ENCODE measurements around the gene SLAMF1. TPM values are rescaled to one million over a fixed set of nuclear protein-coding genes. Genes with fewer than 3 reads are reported as not detected.

Gene SLAMF1
- total RNA-seq, 1 donor from 2014 or later, result not detected

GRCh38 chr1:160607011-160607671 is 39.7 kb downstream of the SLAMF1 start:
- no peaks in the 10 kb centered on the region for H3K36me3 Mint-ChIP-seq
- H3K27me3 ChIP-seq, result no peaks in the 10 kb centered on the region
- H3K9me3 Mint-ChIP-seq, result peaks cover 22% of the 10 kb centered on the region
- H3K27ac Mint-ChIP-seq, result peak overlapping the region; percentile 92
- H3K4me1 ChIP-seq, result no peaks in the 10 kb centered on the region
- H3K79me2 ChIP-seq (ENCODE audit: low read depth), result no peaks in the 10 kb centered on the region
- H3K9ac ChIP-seq, result no peak overlapping the region
- peak; percentile 81 for TF ChIP-seq CTCF (IDR thresholded peaks at IDR 0.05)
- TF ChIP-seq EZH2 (IDR thresholded peaks at IDR 0.05), result no peak
- TF ChIP-seq EZH2phosphoT487 (IDR thresholded peaks at IDR 0.05), result no peak
- H4K20me1 ChIP-seq (ENCODE audit: low read depth), result no peaks in the 10 kb centered on the region
- peaks cover 5% of the 10 kb centered on the region for H3K9me3 ChIP-seq (ENCODE audit: low read depth)
- H3K4me3 ChIP-seq, result no peak overlapping the region
- H3K4me1 Mint-ChIP-seq, result peaks cover 23% of the 10 kb centered on the region
- H3K27me3 Mint-ChIP-seq (ENCODE audit: insufficient read depth, low read depth), result no peaks in the 10 kb centered on the region
- DNase-seq (ENCODE audit: low spot score), result peak; percentile 71
- H3K4me3 Mint-ChIP-seq, result no peak overlapping the region
- H2AFZ ChIP-seq (replicated peaks), result peak overlapping the region; percentile 89
- H3K4me2 ChIP-seq, result no peak overlapping the region
- H3F3A ChIP-seq (ENCODE audit: low read depth), result no peaks in the 10 kb centered on the region
- no peaks in the 10 kb centered on the region for H3K36me3 ChIP-seq
- no peak overlapping the region for H3K27ac ChIP-seq

- H3K36me3 ChIP-seq, result no peaks in the 10 kb centered on the region
- H3K4me3 Mint-ChIP-seq, result no peak overlapping the region
- no peak for TF ChIP-seq EZH2 (IDR thresholded peaks at IDR 0.05)
- TF ChIP-seq CTCF (IDR thresholded peaks at IDR 0.05), result no peak
- no peak for TF ChIP-seq EZH2phosphoT487 (IDR thresholded peaks at IDR 0.05)
- no peaks in the 10 kb centered on the region for H4K20me1 ChIP-seq (ENCODE audit: low read depth)
- peaks cover 23% of the 10 kb centered on the region for H3K4me1 Mint-ChIP-seq
- H3K9ac ChIP-seq, result no peak overlapping the region
- H3K27me3 ChIP-seq, result no peaks in the 10 kb centered on the region
- H3F3A ChIP-seq (ENCODE audit: low read depth), result no peaks in the 10 kb centered on the region
- peak overlapping the region; percentile 89 for H2AFZ ChIP-seq (replicated peaks)
- no peak overlapping the region for H3K4me3 ChIP-seq
- peak overlapping the region; percentile 92 for H3K27ac Mint-ChIP-seq
- H3K4me1 ChIP-seq, result no peaks in the 10 kb centered on the region
- no peaks in the 10 kb centered on the region for H3K79me2 ChIP-seq (ENCODE audit: low read depth)
- H3K9me3 Mint-ChIP-seq, result peaks cover 27% of the 10 kb centered on the region
- H3K27me3 Mint-ChIP-seq (ENCODE audit: insufficient read depth, low read depth), result no peaks in the 10 kb centered on the region
- no peaks in the 10 kb centered on the region for H3K36me3 Mint-ChIP-seq
- H3K4me2 ChIP-seq, result no peak overlapping the region
- no peak for DNase-seq (ENCODE audit: low spot score)
- peaks cover 5% of the 10 kb centered on the region for H3K9me3 ChIP-seq (ENCODE audit: low read depth)
- H3K27ac ChIP-seq, result no peak overlapping the region
Observed at GRCh38 chr1:160606611-160607010, 40.2 kb downstream of the SLAMF1 start.

GRCh38 chr1:160605792-160606479 is 40.9 kb downstream of the SLAMF1 start:
- no peak overlapping the region for H3K4me2 ChIP-seq
- no peaks in the 10 kb centered on the region for H3K4me1 ChIP-seq
- no peaks in the 10 kb centered on the region for H3K27me3 ChIP-seq
- H3K36me3 ChIP-seq, result no peaks in the 10 kb centered on the region
- Mint-ChIP-seq H3K9me3 (peaks cover 31% of the 10 kb centered on the region), H3K4me1 (peaks cover 20% of the 10 kb centered on the region), H3K27me3 (ENCODE audit: insufficient read depth, low read depth) (no peaks in the 10 kb centered on the region), H3K4me3 (no peak overlapping the region), H3K36me3 (no peaks in the 10 kb centered on the region), H3K27ac (peak overlapping the region; percentile 92)
- no peak for TF ChIP-seq EZH2phosphoT487 (IDR thresholded peaks at IDR 0.05)
- TF ChIP-seq EZH2 (IDR thresholded peaks at IDR 0.05), result no peak
- TF ChIP-seq CTCF (IDR thresholded peaks at IDR 0.05), result no peak
- no peaks in the 10 kb centered on the region for H3F3A ChIP-seq (ENCODE audit: low read depth)
- no peak overlapping the region for H3K27ac ChIP-seq
- peak overlapping the region; percentile 89 for H2AFZ ChIP-seq (replicated peaks)
- H4K20me1 ChIP-seq (ENCODE audit: low read depth), result no peaks in the 10 kb centered on the region
- no peak overlapping the region for H3K4me3 ChIP-seq
- no peaks in the 10 kb centered on the region for H3K79me2 ChIP-seq (ENCODE audit: low read depth)
- no peak overlapping the region for H3K9ac ChIP-seq
- no peak for DNase-seq (ENCODE audit: low spot score)
- peaks cover 5% of the 10 kb centered on the region for H3K9me3 ChIP-seq (ENCODE audit: low read depth)
